ENCODE data around the gene MCM3AP. TPM values are rescaled to one million over a fixed set of nuclear protein-coding genes. Genes with fewer than 3 reads are reported as not detected.

The MCM3AP gene
- total RNA-seq, 1 experiment from 2014 or later: 128 TPM

- Mint-ChIP-seq H3K36me3 (ENCODE audit: insufficient read depth, unreplicated experiment) (peaks cover 57% of the 10 kb centered on the region), H3K27me3 (ENCODE audit: insufficient read depth, unreplicated experiment) (no peaks in the 10 kb centered on the region), H3K9me3 (ENCODE audit: unreplicated experiment) (no peaks in the 10 kb centered on the region), H3K4me3 (ENCODE audit: unreplicated experiment) (no peak overlapping the region), H3K27ac (ENCODE audit: low read depth, unreplicated experiment) (no peak overlapping the region), H3K4me1 (ENCODE audit: insufficient read depth, unreplicated experiment) (peaks cover 12% of the 10 kb centered on the region)
- DNase-seq (ENCODE audit: unreplicated experiment): no peak
- ChIA-PET POLR2A (no interaction called here), CTCF (no interaction called here)
- TF ChIP-seq, protein P1, sequence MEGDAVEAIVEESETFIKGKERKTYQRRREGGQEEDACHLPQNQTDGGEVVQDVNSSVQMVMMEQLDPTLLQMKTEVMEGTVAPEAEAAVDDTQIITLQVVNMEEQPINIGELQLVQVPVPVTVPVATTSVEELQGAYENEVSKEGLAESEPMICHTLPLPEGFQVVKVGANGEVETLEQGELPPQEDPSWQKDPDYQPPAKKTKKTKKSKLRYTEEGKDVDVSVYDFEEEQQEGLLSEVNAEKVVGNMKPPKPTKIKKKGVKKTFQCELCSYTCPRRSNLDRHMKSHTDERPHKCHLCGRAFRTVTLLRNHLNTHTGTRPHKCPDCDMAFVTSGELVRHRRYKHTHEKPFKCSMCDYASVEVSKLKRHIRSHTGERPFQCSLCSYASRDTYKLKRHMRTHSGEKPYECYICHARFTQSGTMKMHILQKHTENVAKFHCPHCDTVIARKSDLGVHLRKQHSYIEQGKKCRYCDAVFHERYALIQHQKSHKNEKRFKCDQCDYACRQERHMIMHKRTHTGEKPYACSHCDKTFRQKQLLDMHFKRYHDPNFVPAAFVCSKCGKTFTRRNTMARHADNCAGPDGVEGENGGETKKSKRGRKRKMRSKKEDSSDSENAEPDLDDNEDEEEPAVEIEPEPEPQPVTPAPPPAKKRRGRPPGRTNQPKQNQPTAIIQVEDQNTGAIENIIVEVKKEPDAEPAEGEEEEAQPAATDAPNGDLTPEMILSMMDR (IDR thresholded peaks at IDR 0.05; ENCODE audit: unreplicated experiment): no peak
- no TSS peak for BruUV-seq (replicated peaks)
- intact Hi-C loops (cut with micrococcal nuclease): no loop called here
Measured at GRCh38 chr21:46327711-46328110, 42.3 kb upstream of the MCM3AP start.

GRCh38 chr21:46326110-46326703, 40.8 kb upstream of the MCM3AP start:
- Mint-ChIP-seq H3K4me1 (ENCODE audit: insufficient read depth, unreplicated experiment) (peaks cover 17% of the 10 kb centered on the region), H3K27me3 (ENCODE audit: insufficient read depth, unreplicated experiment) (no peaks in the 10 kb centered on the region), H3K9me3 (ENCODE audit: unreplicated experiment) (no peaks in the 10 kb centered on the region), H3K36me3 (ENCODE audit: insufficient read depth, unreplicated experiment) (peaks cover 43% of the 10 kb centered on the region), H3K4me3 (ENCODE audit: unreplicated experiment) (peak overlapping the region; percentile 86), H3K27ac (ENCODE audit: low read depth, unreplicated experiment) (peak overlapping the region; percentile 72)
- BruUV-seq (replicated peaks): TSS peak; percentile 13
- DNase-seq (ENCODE audit: unreplicated experiment): no peak
- ChIA-PET CTCF (interaction anchor here (0.5 to 1.6 kb wide), 9 partner anchors 9 to 280 kb away, joined by 3 to 9 read pairs (median 4); no protein-coding TSS in a partner anchor), POLR2A (interaction anchor here (0.6 to 2.0 kb wide), 12 partner anchors 14 to 311 kb away, joined by 3 to 20 read pairs (median 4); partner anchors contain the start of genes DIP2A, MCM3AP, PRMT2 and YBEY)
- TF ChIP-seq, protein P1 (IDR thresholded peaks at IDR 0.05; ENCODE audit: unreplicated experiment): no peak
- intact Hi-C loops (cut with micrococcal nuclease): no loop called here

DNA sequence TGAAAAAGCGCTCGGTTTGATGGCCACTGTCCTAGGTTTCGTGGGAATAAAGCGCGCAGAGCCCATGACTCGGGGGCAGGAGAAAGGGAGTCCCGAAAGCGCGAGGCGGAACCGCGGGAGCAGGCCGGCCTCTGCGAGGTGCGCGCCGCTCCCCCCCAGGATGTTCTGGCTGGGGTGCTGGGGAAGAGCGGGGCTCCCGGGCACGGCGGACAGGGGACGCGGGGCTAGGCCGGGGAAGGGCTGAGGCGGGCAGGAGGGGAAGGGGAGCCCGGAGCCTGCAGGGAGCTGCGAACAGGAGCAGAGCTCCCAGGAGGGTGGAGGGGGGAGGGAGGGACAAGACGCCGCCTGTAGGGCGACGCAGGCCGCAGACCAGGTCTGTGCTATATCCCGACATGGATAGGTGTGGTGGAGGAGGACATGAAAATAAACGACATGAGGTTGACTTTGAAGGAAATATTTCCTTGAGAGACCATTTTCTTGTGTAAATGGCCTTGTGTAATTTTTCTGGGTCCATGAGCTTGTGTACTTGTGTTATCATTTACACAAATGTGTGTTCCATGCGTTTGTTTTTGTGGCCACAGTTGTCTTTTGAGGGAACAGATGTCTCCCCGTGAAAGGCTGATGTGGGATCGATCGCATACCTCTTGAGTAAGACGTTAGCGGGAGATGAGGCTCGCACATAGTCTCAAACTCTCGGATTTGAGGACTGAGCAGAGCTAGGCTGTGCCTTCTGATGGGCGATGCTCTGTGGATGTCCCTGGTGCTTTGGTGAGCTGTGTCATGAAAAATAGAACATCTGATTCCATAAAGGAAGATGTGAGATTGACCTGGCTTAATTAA, 39.9 kb upstream of the MCM3AP start:
- intact Hi-C loops (cut with micrococcal nuclease): loop anchor here (1.0 kb wide), 1 partner anchor 39 kb away; the partner anchor contains the start of gene YBEY
- Mint-ChIP-seq H3K36me3 (ENCODE audit: insufficient read depth, unreplicated experiment) (peaks cover 34% of the 10 kb centered on the region), H3K27me3 (ENCODE audit: insufficient read depth, unreplicated experiment) (no peaks in the 10 kb centered on the region), H3K27ac (ENCODE audit: low read depth, unreplicated experiment) (peak overlapping the region; percentile 72), H3K4me3 (ENCODE audit: unreplicated experiment) (peak overlapping the region; percentile 86), H3K9me3 (ENCODE audit: unreplicated experiment) (no peaks in the 10 kb centered on the region), H3K4me1 (ENCODE audit: insufficient read depth, unreplicated experiment) (peaks cover 18% of the 10 kb centered on the region)
- ChIA-PET CTCF (interaction anchor here (0.5 to 1.6 kb wide), 9 partner anchors 10 to 201 kb away, joined by 3 to 11 read pairs (median 4); partner anchors contain the start of gene MCM3AP), POLR2A (interaction anchor here (0.6 to 2.0 kb wide), 18 partner anchors 9 to 312 kb away, joined by 3 to 20 read pairs (median 4); partner anchors contain the start of genes DIP2A, LSS, MCM3AP and PRMT2)
- TF ChIP-seq, protein P1 (IDR thresholded peaks at IDR 0.05; ENCODE audit: unreplicated experiment): peak; percentile 13
- DNase-seq (ENCODE audit: unreplicated experiment): peak; percentile 52
- BruUV-seq (replicated peaks): no TSS peak
